IMR-90 (cell line): ENCODE data around the gene CDC25B. TPM values are rescaled to one million over a fixed set of nuclear protein-coding genes. Genes with fewer than 3 reads are reported as not detected.

Source experiments
- ATAC-seq: fragments of 200-7000 bp; cut with Tn5 transposase; 2 replicates; pipeline ENCODE4 v1.9.1; 2020; ENCODE audit warnings: low read depth, mild to moderate bottlenecking, moderate library complexity
- BruUV-seq: library from RNA; stranded (reverse); fragments of 400-500 nt; replicated peaks from 2 replicates; lab custom pipeline; 2021; lab: Mats Ljungman, UMichigan
- CTCF ChIA-PET: fragments of 300-600 bp; formaldehyde crosslinking; extraction: SDS; loops from one replicate; lab custom pipeline; 2021; ENCODE audit warnings: antibody characterized with exemption; lab: Yijun Ruan, JAX
- POLR2A ChIA-PET: fragments of 300-600 bp; sonication (Branson Sonifier 250); formaldehyde crosslinking; loops from one replicate; lab custom pipeline; 2022; ENCODE audit warnings: antibody characterized with exemption; ENCODE audit not compliant: unreplicated experiment; lab: Charles Lee
- DNase-seq: peaks from one replicate; pipeline ENCODE4 v3.0.0; 2013
- H2AFZ ChIP-seq: replicated peaks from 2 replicates; pipeline ENCODE3; 2013; ENCODE audit warnings: low read length, mild to moderate bottlenecking; ENCODE audit not compliant: poor library complexity
- H2AK5ac ChIP-seq: 2 replicates; pipeline ENCODE4 v1.6.1; 2013; ENCODE audit warnings: low read depth, low read length, inconsistent platforms
- H2AK9ac ChIP-seq: replicated peaks from 2 replicates; pipeline ENCODE3; 2013; ENCODE audit warnings: mild to moderate bottlenecking, low read depth, low read length, moderate library complexity; ENCODE audit not compliant: poor library complexity
- H2BK120ac ChIP-seq: 2 replicates; pipeline ENCODE4 v1.6.1; 2013; ENCODE audit warnings: low read depth, low read length, inconsistent platforms
- H2BK15ac ChIP-seq: 3 replicates; pipeline ENCODE4 v1.6.1; 2013; ENCODE audit warnings: low read depth, low read length, inconsistent platforms
- H2BK20ac ChIP-seq: 2 replicates; pipeline ENCODE4 v1.6.1; 2013; ENCODE audit warnings: low read depth, mild to moderate bottlenecking, inconsistent platforms, low read length, moderate library complexity
- H2BK5ac ChIP-seq: 2 replicates; pipeline ENCODE4 v1.6.1; 2013; ENCODE audit warnings: mild to moderate bottlenecking, low read depth, low read length, inconsistent platforms; ENCODE audit not compliant: poor library complexity, severe bottlenecking
- H3K14ac ChIP-seq: replicated peaks from 2 replicates; pipeline ENCODE4 v1.6.1; 2013; ENCODE audit warnings: low read depth, low read length, inconsistent platforms
- H3K18ac ChIP-seq: 2 replicates; pipeline ENCODE4 v1.6.1; 2013; ENCODE audit warnings: low read depth, low read length, control low read depth
- H3K23ac ChIP-seq: 2 replicates; pipeline ENCODE4 v1.6.1; 2013; ENCODE audit warnings: low read depth, low read length, inconsistent platforms
- H3K27ac ChIP-seq: 2 replicates; pipeline ENCODE4 v1.5.1; 2013; ENCODE audit warnings: mild to moderate bottlenecking, control low read depth, low read length; ENCODE audit not compliant: insufficient read depth
- H3K27me3 ChIP-seq: 2 replicates; pipeline ENCODE4 v1.6.1; 2013; ENCODE audit warnings: low read length; ENCODE audit not compliant: control insufficient read depth, insufficient read depth
- H3K36me3 ChIP-seq: 2 replicates; pipeline ENCODE4 v1.6.1; 2013; ENCODE audit warnings: low read length, mixed read lengths; ENCODE audit not compliant: control insufficient read depth, insufficient read depth
- H3K4ac ChIP-seq: 2 replicates; pipeline ENCODE4 v1.6.1; 2013; ENCODE audit warnings: low read depth, low read length, inconsistent platforms
- H3K4me1 ChIP-seq: 2 replicates; pipeline ENCODE4 v1.6.1; 2013; ENCODE audit warnings: low read length, mixed read lengths; ENCODE audit not compliant: control insufficient read depth, insufficient read depth
- H3K4me2 ChIP-seq: 2 replicates; pipeline ENCODE4 v1.6.1; 2013; ENCODE audit warnings: low read depth, mild to moderate bottlenecking, control low read depth, low read length, moderate library complexity
- H3K4me3 ChIP-seq: 2 replicates; pipeline ENCODE4 v1.5.1; 2013; ENCODE audit warnings: low read depth, mild to moderate bottlenecking, control low read depth, low read length, moderate library complexity; ENCODE audit not compliant: insufficient read depth
- H3K56ac ChIP-seq: 2 replicates; pipeline ENCODE4 v1.6.1; 2013; ENCODE audit warnings: low read length, inconsistent platforms; ENCODE audit not compliant: insufficient read depth; ENCODE audit errors: extremely low read depth
- H3K79me1 ChIP-seq, 2 experiments: 2 replicates each; pipeline ENCODE4 v1.6.1; 2013; ENCODE audit warnings: low read length in 2 of 2, inconsistent platforms in 1 of 2, low read depth in 1 of 2
- H3K9ac ChIP-seq: 2 replicates; pipeline ENCODE4 v1.6.1; 2013; ENCODE audit warnings: low read depth, low read length, control low read depth
- H3K9me1 ChIP-seq: 2 replicates; pipeline ENCODE4 v1.6.1; 2013; ENCODE audit warnings: low read length, inconsistent platforms; ENCODE audit not compliant: insufficient read depth
- H3K9me3 ChIP-seq: 2 replicates; pipeline ENCODE4 v1.6.1; 2013; ENCODE audit warnings: low read length; ENCODE audit not compliant: control insufficient read depth, insufficient read depth
- H4K20me1 ChIP-seq: 2 replicates; pipeline ENCODE4 v1.6.1; 2013; ENCODE audit warnings: low read length, inconsistent platforms; ENCODE audit not compliant: insufficient read depth
- H4K5ac ChIP-seq: 2 replicates; pipeline ENCODE4 v1.6.1; 2013; ENCODE audit warnings: mild to moderate bottlenecking, low read depth, low read length, control low read depth
- H4K8ac ChIP-seq, 2 experiments: 2 replicates each; pipeline ENCODE4 v1.6.1; 2013; ENCODE audit warnings: low read depth in 2 of 2, low read length in 2 of 2, control low read depth in 1 of 2, inconsistent platforms in 1 of 2
- H4K91ac ChIP-seq: 2 replicates; pipeline ENCODE4 v1.6.1; 2013; ENCODE audit warnings: low read depth, low read length, inconsistent platforms; ENCODE audit not compliant: insufficient read depth
- BHLHE40 ChIP-seq: fragments of 150-350 bp; IDR thresholded peaks from 2 replicates; pipeline ENCODE4 v1.6.1; 2016; ENCODE audit warnings: mild to moderate bottlenecking, low read depth, low read length
- CEBPB ChIP-seq: IDR thresholded peaks from 2 replicates; pipeline ENCODE4 v1.6.1; 2012; ENCODE audit warnings: low read depth, low read length, improper control_type of control experiment
- ELK1 ChIP-seq: fragments of 150-350 bp; IDR thresholded peaks from 2 replicates; pipeline ENCODE4 v1.6.1; 2016; ENCODE audit warnings: low read depth, mild to moderate bottlenecking, low read length, moderate library complexity, borderline replicate concordance
- MXI1 ChIP-seq: IDR thresholded peaks from 2 replicates; pipeline ENCODE4 v1.6.1; 2012; ENCODE audit warnings: low read depth, mild to moderate bottlenecking, low read length, moderate library complexity, borderline replicate concordance
- SMC3 ChIP-seq: fragments of 150-350 bp; IDR thresholded peaks from 2 replicates; pipeline ENCODE4 v1.6.1; 2016; ENCODE audit warnings: low read depth, mild to moderate bottlenecking, antibody characterized with exemption, low read length, moderate library complexity
- USF2 ChIP-seq: fragments of 150-350 bp; IDR thresholded peaks from 2 replicates; pipeline ENCODE4 v1.6.1; 2017; ENCODE audit warnings: mild to moderate bottlenecking, antibody characterized with exemption, low read length, low read depth
- WGBS, 2 experiments: methylation state at CpG; one replicate each; pipeline versions ENCODE4 v1.1.5 to v1.1.7; 2013; ENCODE audit warnings: missing lambda C conversion rate in 2 of 2; ENCODE audit not compliant: insufficient read length in 1 of 2; ENCODE audit errors: extremely low coverage in 2 of 2; 5-methylcytosine and 5-hydroxymethylcytosine counted together
- dilution Hi-C: fragments of 300-500 bp; cut with HindIII; formaldehyde crosslinking; loops from one replicate; pipeline ENCODE4 v1.14.3; 2018; ENCODE audit warnings: low sequenced_read_pairs; ENCODE audit not compliant: unreplicated experiment
- in situ Hi-C: fragments of 300-500 bp; cut with MboI; formaldehyde crosslinking; loops from 3 replicates; pipeline ENCODE4 v1.14.3; 2019; ENCODE audit warnings: low sequenced_read_pairs, inconsistent platforms, mixed read lengths
- intact Hi-C: fragments of 100-400 bp; cut with micrococcal nuclease; formaldehyde crosslinking; loops from 2 replicates; pipeline ENCODE4 v1.10.0; 2022
- polyA plus RNA-seq, 3 experiments: library from polyadenylated mRNA; depleted of rRNA; stranded (reverse); fragments of >200 nt; gene quantifications; 2 replicates each; pipeline ENCODE4 v1.2.3, GENCODE V29; 2012; ENCODE audit warnings: low replicate concordance in 1 of 3
- total RNA-seq: library from RNA; depleted of rRNA; stranded (reverse); fragments of >200 nt; gene quantifications from 2 replicates; pipeline ENCODE4 v1.2.3, GENCODE V29; 2012

CDC25B gene
- total and polyA plus RNA-seq, 2 of the 4 experiments (the other 2 are of a cell fraction): 14.5 to 50.5 TPM

- DNase-seq (no peak), ATAC-seq (no peak)
- H4K91ac ChIP-seq: no peak overlapping the region
- H3K4me1 ChIP-seq: peaks cover 4% of the 10 kb centered on the region; the same call in 1 of the 2 replicates
- no peak overlapping the region for H3K27ac ChIP-seq
- H3K4me2 ChIP-seq: no peak overlapping the region
- dilution Hi-C loops: no loop called here
- H2BK120ac ChIP-seq: no peak overlapping the region
- H2BK20ac ChIP-seq: no peak overlapping the region
- ChIA-PET CTCF (no interaction called here), POLR2A (no interaction called here)
- H3K9me1 ChIP-seq: peaks cover 7% of the 10 kb centered on the region; the same call in 1 of the 2 replicates
- no peak overlapping the region for H4K5ac ChIP-seq
- no TSS peak for BruUV-seq
- H2BK5ac ChIP-seq: no peak overlapping the region
- WGBS, 2 experiments: 43% methylated on average over 1 of the region's 4 CpGs; no CpG with 5 or more reads in 1 of the 2 experiments
- H3K4me3 ChIP-seq: no peak overlapping the region
- no peak overlapping the region for H3K4ac ChIP-seq
- no peak for TF ChIP-seq CEBPB
- no peak for TF ChIP-seq ELK1
- no peak for TF ChIP-seq USF2
- TF ChIP-seq SMC3: no peak
- TF ChIP-seq MXI1: no peak
- TF ChIP-seq BHLHE40: no peak
- H4K8ac ChIP-seq: no peak overlapping the region
- H4K20me1 ChIP-seq: no peaks in the 10 kb centered on the region
- no peak overlapping the region for H3K56ac ChIP-seq
- in situ Hi-C loops: no loop called here
- no peak overlapping the region for H3K23ac ChIP-seq
- H2BK15ac ChIP-seq: no peak overlapping the region
- H3K27me3 ChIP-seq: peaks cover 9% of the 10 kb centered on the region; the same call in 1 of the 2 replicates
- H2AFZ ChIP-seq: no peak overlapping the region
- H3K9me3 ChIP-seq: no peaks in the 10 kb centered on the region
- no peak overlapping the region for H3K14ac ChIP-seq
- no peak overlapping the region for H2AK9ac ChIP-seq
- no peak overlapping the region for H3K18ac ChIP-seq
- H3K9ac ChIP-seq: no peak overlapping the region
- no peak overlapping the region for H2AK5ac ChIP-seq
- intact Hi-C loops: no loop called here
- H3K79me1 ChIP-seq: no peaks in the 10 kb centered on the region
- H3K36me3 ChIP-seq: no peaks in the 10 kb centered on the region
Observed at GRCh38 chr20:3775457-3776108, 20.5 kb upstream of the CDC25B start.
